ENCODE data around the gene ACTR5. TPM values are rescaled to one million over a fixed set of nuclear protein-coding genes. Genes with fewer than 3 reads are reported as not detected.

ACTR5 gene
- total RNA-seq, 1 donor from 2014 or later = 7.1 TPM

GRCh38 chr20:38728911-38729642 lies 19.2 kb upstream of the ACTR5 start:
- no peak for DNase-seq

- DNase-seq = no peak
Measured at GRCh38 chr20:38729767-38730166, 18.5 kb upstream of the ACTR5 start.

GRCh38 chr20:38730167-38730988 lies 17.9 kb upstream of the ACTR5 start:
- DNase-seq = no peak

- no peak for DNase-seq
Measured at GRCh38 chr20:38730989-38731737, 17.1 kb upstream of the ACTR5 start.

GRCh38 chr20:38731738-38732113 lies 16.5 kb upstream of the ACTR5 start:
- DNase-seq = no peak

GRCh38 chr20:38732981-38733380 lies 15.3 kb upstream of the ACTR5 start:
- DNase-seq = no peak

- DNase-seq = no peak
Measured at GRCh38 chr20:38735172-38735571, 13.1 kb upstream of the ACTR5 start.

GRCh38 chr20:38737887-38738286 lies 10.4 kb upstream of the ACTR5 start:
- no peak for DNase-seq

- DNase-seq = no peak
Measured at GRCh38 chr20:38745757-38746156, 2.5 kb upstream of the ACTR5 start.

GRCh38 chr20:38747495-38748096 lies 664 bp upstream of the ACTR5 start:
- DNase-seq = no peak

- DNase-seq = no peak
Measured at GRCh38 chr20:38748861-38749149, 545 bp downstream of the ACTR5 start.

GRCh38 chr20:38751360-38751976 lies 3.2 kb downstream of the ACTR5 start:
- peak; percentile 32 for DNase-seq

- DNase-seq = no peak
Measured at GRCh38 chr20:38752029-38752428, 3.8 kb downstream of the ACTR5 start.

GRCh38 chr20:38754924-38755323 lies 6.7 kb downstream of the ACTR5 start:
- no peak for DNase-seq

GRCh38 chr20:38755324-38755910 lies 7.2 kb downstream of the ACTR5 start:
- no peak for DNase-seq

- DNase-seq = no peak
Measured at GRCh38 chr20:38757145-38757775, 9.0 kb downstream of the ACTR5 start.

- DNase-seq = no peak
Measured at GRCh38 chr20:38759106-38759505, 10.8 kb downstream of the ACTR5 start.

GRCh38 chr20:38760978-38761377 lies 12.7 kb downstream of the ACTR5 start:
- DNase-seq = no peak

- no peak for DNase-seq
Measured at GRCh38 chr20:38762174-38762573, 13.9 kb downstream of the ACTR5 start.

GRCh38 chr20:38763616-38764015 lies 15.4 kb downstream of the ACTR5 start:
- no peak for DNase-seq

GRCh38 chr20:38764567-38765318 lies 16.5 kb downstream of the ACTR5 start:
- DNase-seq = no peak

Measured in skin of body (tissue), 2 donors.